Endothelial cell of umbilical vein (primary cell): ENCODE measurements around the gene CFAP73. TPM values are rescaled to one million over a fixed set of nuclear protein-coding genes. Genes with fewer than 3 reads are reported as not detected.
A peak's percentile ranks its signal among the peaks of the same experiment; 100 is the strongest.

Experiments used
- BruUV-seq: library from RNA; stranded (reverse); fragments of 400-500 nt; replicated peaks from 2 replicates; lab custom pipeline; 2021; lab: Mats Ljungman, UMichigan
- CTCF ChIA-PET: fragments of 300-600, 350-600 bp; sonication (Branson Sonifier 250); formaldehyde crosslinking; loops from one replicate; lab custom pipeline; 2021; ENCODE audit warnings: antibody characterized with exemption, inconsistent platforms; lab: Charles Lee
- POLR2A ChIA-PET: fragments of 300-600, 350-600 bp; sonication (Branson Sonifier 250); formaldehyde crosslinking; loops from one replicate; lab custom pipeline; 2021; ENCODE audit warnings: antibody characterized with exemption, inconsistent platforms; lab: Charles Lee
- DNase-seq: peaks from one replicate; pipeline ENCODE4 v3.0.0-alpha.2; 2011; ENCODE audit warnings: low read depth, low spot score
- FAIRE-seq: peaks from 2 replicates; lab custom pipeline; 2011; peaks lifted over from hg19 to GRCh38; lab: Jason Lieb, UNC
- H2AFZ ChIP-seq: 2 replicates; pipeline ENCODE4 v1.6.0; 2012; ENCODE audit warnings: low read depth, low read length, control low read depth, inconsistent platforms
- H3K27ac ChIP-seq: 2 replicates; pipeline ENCODE4 v1.5.1; 2011; ENCODE audit warnings: low read depth, mild to moderate bottlenecking, control low read depth, low read length, moderate library complexity; ENCODE audit not compliant: insufficient read depth
- H3K27me3 ChIP-seq, 2 experiments: 2 replicates each; pipeline versions ENCODE4 v1.6.0 to v1.6.1; 2011; ENCODE audit warnings: low read length in 2 of 2, mixed read lengths in 1 of 2; ENCODE audit not compliant: control insufficient read depth in 2 of 2, insufficient read depth in 2 of 2
- H3K36me3 ChIP-seq, 2 experiments: 2 replicates in 1 of 2; 3 replicates in 1 of 2; pipeline ENCODE4 v1.5.1; 2011; ENCODE audit warnings: low read length in 2 of 2, mild to moderate bottlenecking in 1 of 2, moderate library complexity in 1 of 2; ENCODE audit not compliant: control insufficient read depth in 2 of 2, insufficient read depth in 2 of 2; ENCODE audit errors: extremely low read depth in 1 of 2
- H3K4me1 ChIP-seq: 3 replicates; pipeline ENCODE4 v1.5.1; 2011; ENCODE audit warnings: mild to moderate bottlenecking, low read length; ENCODE audit not compliant: control insufficient read depth, insufficient read depth; ENCODE audit errors: extremely low read depth
- H3K4me2 ChIP-seq: 2 replicates; pipeline ENCODE4 v1.6.1; 2011; ENCODE audit warnings: low read length, control low read depth, mixed read lengths; ENCODE audit not compliant: insufficient read depth
- H3K4me3 ChIP-seq, 3 experiments: fragments of 200-600 bp in 1 of 3; sonication (generic), shearing (Covaris generic) in 1 of 3; replicated peaks in 1 of 3; 2 replicates each; pipeline ENCODE4 v1.5.1; 2011 to 2016; ENCODE audit warnings: control low read depth in 3 of 3, low read length in 3 of 3, mild to moderate bottlenecking in 2 of 3, inconsistent platforms in 1 of 3, low read depth in 1 of 3, moderate library complexity in 1 of 3; ENCODE audit not compliant: insufficient read depth in 1 of 3
- H3K79me2 ChIP-seq: 2 replicates; pipeline ENCODE4 v1.6.0; 2012; ENCODE audit warnings: low read length, inconsistent platforms; ENCODE audit not compliant: control insufficient read depth, insufficient read depth
- H3K9ac ChIP-seq: replicated peaks from 2 replicates; pipeline ENCODE3; 2011; ENCODE audit warnings: low read length, control low read depth; ENCODE audit not compliant: insufficient read depth; ENCODE audit errors: extremely low read depth
- H3K9me1 ChIP-seq: replicated peaks from 3 replicates; pipeline ENCODE4 v1.6.0; 2011; ENCODE audit warnings: mild to moderate bottlenecking, low read length; ENCODE audit not compliant: control insufficient read depth, insufficient read depth; ENCODE audit errors: extremely low read depth
- H3K9me3 ChIP-seq: replicated peaks from 2 replicates; pipeline ENCODE4 v1.5.1; 2012; ENCODE audit warnings: low read length, inconsistent platforms; ENCODE audit not compliant: control insufficient read depth, insufficient read depth
- H4K20me1 ChIP-seq: replicated peaks from 2 replicates; pipeline ENCODE3; 2011; ENCODE audit warnings: mild to moderate bottlenecking, low read length; ENCODE audit not compliant: control insufficient read depth, insufficient read depth; ENCODE audit errors: extremely low read depth
- CTCF ChIP-seq, 2 donors: IDR thresholded peaks; 1 replicate in 1 of 2; 2 replicates in 1 of 2; pipeline ENCODE4 v1.5.1; 2011; ENCODE audit warnings: low read length in 2 of 2, mild to moderate bottlenecking in 2 of 2, moderate library complexity in 2 of 2, control low read depth in 1 of 2, inconsistent platforms in 1 of 2, low read depth in 1 of 2; ENCODE audit not compliant: insufficient read depth in 1 of 2; ENCODE audit errors: extremely low read depth in 1 of 2
- EZH2 ChIP-seq: IDR thresholded peaks from 2 replicates; pipeline ENCODE4 v1.6.1; 2012; ENCODE audit warnings: borderline replicate concordance, low read depth, mild to moderate bottlenecking, moderate library complexity, low read length, inconsistent platforms; ENCODE audit not compliant: severe bottlenecking
- FOS ChIP-seq: IDR thresholded peaks from 2 replicates; pipeline ENCODE4 v1.6.1; 2011; ENCODE audit warnings: mild to moderate bottlenecking, low read length, moderate library complexity, borderline replicate concordance; ENCODE audit not compliant: insufficient read depth
- GATA2 ChIP-seq: IDR thresholded peaks from 2 replicates; pipeline ENCODE4 v1.7.0; 2011; ENCODE audit warnings: low read depth, mild to moderate bottlenecking, moderate library complexity, mixed read lengths, low read length; ENCODE audit not compliant: insufficient read length, insufficient read depth
- JUN ChIP-seq: IDR thresholded peaks from 2 replicates; pipeline ENCODE4 v1.6.1; 2011; ENCODE audit warnings: borderline replicate concordance, low read depth; ENCODE audit not compliant: insufficient read length, insufficient read depth
- MYC ChIP-seq: IDR thresholded peaks from one replicate; pipeline ENCODE4 v1.6.1; 2011; ENCODE audit warnings: mild to moderate bottlenecking, low read depth, low read length
- POLR2A ChIP-seq: IDR thresholded peaks from 2 replicates; pipeline ENCODE4 v1.6.1; 2012; ENCODE audit warnings: low read depth, mild to moderate bottlenecking, control low read depth, low read length
- POLR2AphosphoS5 ChIP-seq: IDR thresholded peaks from 2 replicates; pipeline ENCODE4 v1.6.1; 2012; ENCODE audit warnings: low read depth, mild to moderate bottlenecking, control low read depth, low read length, moderate library complexity; ENCODE audit not compliant: insufficient read depth
- dilution Hi-C: fragments of 300-500 bp; cut with MboI; formaldehyde crosslinking; loops from one replicate; pipeline ENCODE4 v1.15.0; 2019; ENCODE audit warnings: low sequenced_read_pairs; ENCODE audit not compliant: extremely low pct_ligation_motif_present
- intact Hi-C: fragments of 100-400 bp; cut with micrococcal nuclease; formaldehyde crosslinking; loops from one replicate; pipeline ENCODE4 v1.10.0; 2022
- polyA plus RNA-seq, 4 experiments: library from polyadenylated mRNA; depleted of rRNA in 3 of 4; stranded (reverse) in 3 of 4; unstranded in 1 of 4; fragments of >200 nt; gene quantifications; 2 replicates each; pipeline versions ENCODE4 v1.2.1 to v1.2.3, GENCODE V29; 2011 to 2012; ENCODE audit warnings: missing spikeins in 1 of 4
- total RNA-seq: library from RNA; stranded (reverse); gene quantifications from 2 replicates; pipeline ENCODE4 v1.2.3, GENCODE V29; 2021
- TF ChIP-seq, protein P1 (sequence below): IDR thresholded peaks from 2 replicates; pipeline ENCODE4 v1.6.1; 2011; ENCODE audit not compliant: insufficient read depth, insufficient read length

CFAP73 gene
- total and polyA plus RNA-seq, 2 donors (not counting 3 experiments of a cell fraction or from before 2014, with no cell fraction given) = not detected

DNA sequence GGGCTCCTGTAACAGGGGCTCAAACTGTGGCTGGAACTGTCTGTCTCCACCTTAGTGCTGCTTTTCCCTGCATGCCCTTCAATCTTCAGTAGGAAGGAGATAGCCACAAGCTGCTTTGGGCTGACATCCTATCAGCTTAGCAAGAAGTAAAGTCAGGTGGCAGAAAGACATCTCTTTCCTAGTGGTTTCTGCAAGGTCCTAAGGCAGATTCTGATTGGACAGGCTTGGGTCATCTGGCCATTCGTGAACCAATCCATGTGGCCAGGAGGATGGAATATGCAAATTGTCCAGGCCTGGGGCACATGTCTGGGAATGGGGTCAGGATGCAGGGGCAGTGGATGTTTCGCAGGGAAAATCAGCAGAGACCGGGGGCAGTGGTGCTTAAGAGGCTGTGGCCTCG, 41.2 kb downstream of the CFAP73 start:
- Histone ChIP-seq H4K20me1 (no peaks in the 10 kb centered on the region), H3K4me1 (peaks cover 32% of the 10 kb centered on the region), H3K36me3 (peaks cover 0 to 12% of the 10 kb centered on the region in 2 experiments), H3K9ac (no peak overlapping the region), H3K79me2 (peaks cover 15% of the 10 kb centered on the region), H2AFZ (no peak overlapping the region), H3K9me1 (no peaks in the 10 kb centered on the region), H3K27ac (no peak overlapping the region), H3K27me3 (no peaks in the 10 kb centered on the region), H3K4me3 (no peak overlapping the region), H3K9me3 (no peaks in the 10 kb centered on the region), H3K4me2 (no peak overlapping the region)
- FAIRE-seq (peak; percentile 60), DNase-seq (peak; percentile 21)
- dilution Hi-C loops (no loop called here), intact Hi-C loops (no loop called here)
- no TSS peak for BruUV-seq
- POLR2A ChIA-PET = no interaction called here
- CTCF ChIA-PET = interaction anchor here (1.4 to 1.9 kb wide), 2 partner anchors 16 to 32 kb away, joined by 3 to 5 read pairs; no protein-coding TSS in a partner anchor
- TF ChIP-seq, protein P1, sequence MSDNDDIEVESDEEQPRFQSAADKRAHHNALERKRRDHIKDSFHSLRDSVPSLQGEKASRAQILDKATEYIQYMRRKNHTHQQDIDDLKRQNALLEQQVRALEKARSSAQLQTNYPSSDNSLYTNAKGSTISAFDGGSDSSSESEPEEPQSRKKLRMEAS = no peak
- TF ChIP-seq CTCF (IDR thresholded peaks at IDR 0.05; ENCODE audit: extremely low read depth in 1 of 2, insufficient read depth in 1 of 2, low read depth in 1 of 2, low read length in 2 of 2) = no peak
- no peak for TF ChIP-seq POLR2AphosphoS5
- no peak for TF ChIP-seq GATA2
- TF ChIP-seq MYC = no peak
- no peak for TF ChIP-seq POLR2A
- TF ChIP-seq EZH2 = no peak
- no peak for TF ChIP-seq FOS
- no peak for TF ChIP-seq JUN
